Mucosa of rectum (tissue), 2 donors: ENCODE measurements around the gene ZNF555.
"Not testable (repeated sequence)": the region's sequence is repeated elsewhere in the genome, so short reads cannot be mapped to it uniquely, and the experiment has no call there.

ENCODE experiments used
- H3K27ac ChIP-seq, 2 donors: one replicate each; pipeline ENCODE4 v1.7.0; 2013; ENCODE audit warnings: inconsistent platforms in 2 of 2, low read depth in 2 of 2, low read length in 2 of 2
- H3K27me3 ChIP-seq, 2 donors: one replicate each; pipeline ENCODE4 v1.7.0; 2013; ENCODE audit warnings: low read length in 2 of 2; ENCODE audit not compliant: control insufficient read depth in 2 of 2, insufficient read depth in 2 of 2
- H3K36me3 ChIP-seq, 2 donors: one replicate each; pipeline ENCODE4 v1.7.0; 2013; ENCODE audit warnings: low read length in 2 of 2; ENCODE audit not compliant: control insufficient read depth in 2 of 2, insufficient read depth in 2 of 2
- H3K4me1 ChIP-seq, 2 donors: one replicate each; pipeline ENCODE4 v1.7.0; 2013; ENCODE audit warnings: low read length in 2 of 2, mild to moderate bottlenecking in 1 of 2; ENCODE audit not compliant: control insufficient read depth in 2 of 2, insufficient read depth in 2 of 2
- H3K4me3 ChIP-seq, 2 donors: one replicate each; pipeline ENCODE4 v1.7.0; 2013; ENCODE audit warnings: low read length in 2 of 2
- H3K9ac ChIP-seq, 2 donors: one replicate each; pipeline ENCODE4 v1.7.0; 2013; ENCODE audit warnings: low read length in 2 of 2, low read depth in 1 of 2, mild to moderate bottlenecking in 1 of 2
- H3K9me3 ChIP-seq, 2 donors: one replicate each; pipeline ENCODE4 v1.7.0; 2013; ENCODE audit warnings: low read length in 2 of 2; ENCODE audit not compliant: control insufficient read depth in 2 of 2
- donor health status: healthy.
- donor health status: Normal muscosa, but diverticular disease.

Gene ZNF555

DNA sequence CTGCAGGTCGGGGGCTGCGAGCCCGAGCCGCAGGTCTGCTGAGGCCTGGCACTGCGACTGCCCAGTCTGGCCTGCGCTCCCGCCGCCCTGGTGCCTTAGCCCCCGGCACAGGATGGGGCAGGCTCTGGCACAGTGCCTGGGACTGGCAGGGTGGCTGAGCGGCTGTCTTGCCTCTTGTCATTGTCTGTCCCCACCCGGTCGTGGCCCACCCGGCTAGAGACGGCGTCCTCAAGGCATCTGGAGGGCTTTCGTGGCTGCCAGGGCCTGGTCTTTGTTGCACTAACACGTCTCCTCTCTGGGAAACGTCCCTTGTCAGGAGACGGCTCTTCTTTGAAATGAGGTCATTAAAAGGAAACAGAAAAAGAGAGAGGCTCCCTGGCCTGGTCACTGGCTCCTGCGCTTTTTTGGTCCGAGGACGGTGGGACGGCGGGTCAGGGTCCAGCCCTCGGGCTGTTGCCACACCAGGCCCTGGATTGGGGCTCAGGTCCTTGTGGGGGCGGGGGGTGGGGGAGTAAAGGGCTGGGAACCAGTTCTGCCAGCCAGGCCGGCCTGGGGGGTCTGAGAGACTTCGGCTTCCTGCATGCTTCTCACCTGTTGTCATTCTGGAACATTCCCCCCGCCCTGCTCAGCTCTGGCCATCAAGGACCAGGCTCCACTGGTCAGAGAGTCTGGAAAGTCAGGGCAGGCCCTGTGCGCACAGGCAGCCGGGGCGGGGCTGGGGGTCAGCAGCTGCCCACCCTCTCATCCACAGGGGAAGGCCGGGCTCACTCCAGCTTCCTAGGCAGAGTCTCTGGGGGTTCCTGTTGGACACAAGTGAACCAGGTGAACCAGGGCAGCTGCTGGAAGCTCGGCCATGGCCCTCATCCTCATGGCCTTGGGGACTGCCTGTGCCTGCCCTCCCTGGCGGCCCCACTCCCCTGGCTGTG is 27.8 kb upstream of the ZNF555 start:
- H3K9me3 ChIP-seq = no peaks in the 10 kb centered on the region
- no peak overlapping the region for H3K4me3 ChIP-seq
- H3K36me3 ChIP-seq = peaks cover 17 to 18% of the 10 kb centered on the region in 2 donors
- H3K27ac ChIP-seq = no peak overlapping the region
- H3K4me1 ChIP-seq = peaks cover 16 to 23% of the 10 kb centered on the region in 2 donors
- no peaks in the 10 kb centered on the region for H3K27me3 ChIP-seq
- H3K9ac ChIP-seq = no peak overlapping the region

- peaks cover 16 to 23% of the 10 kb centered on the region in 2 donors for H3K4me1 ChIP-seq
- H3K27ac ChIP-seq = no peak overlapping the region
- H3K27me3 ChIP-seq = no peaks in the 10 kb centered on the region
- H3K4me3 ChIP-seq = no peak overlapping the region
- H3K9ac ChIP-seq = no peak overlapping the region
- H3K36me3 ChIP-seq = peaks cover 9 to 10% of the 10 kb centered on the region in 2 donors
- no peaks in the 10 kb centered on the region for H3K9me3 ChIP-seq
Observed at GRCh38 chr19:2814426-2814825, 26.8 kb upstream of the ZNF555 start.

- Histone ChIP-seq H3K27ac (no peak overlapping the region), H3K4me3 (no peak overlapping the region), H3K36me3 (peaks cover 5% of the 10 kb centered on the region in 2 donors), H3K9ac (no peak overlapping the region), H3K27me3 (no peaks in the 10 kb centered on the region), H3K9me3 (no peaks in the 10 kb centered on the region), H3K4me1 (peaks cover 17 to 24% of the 10 kb centered on the region in 2 donors)
Observed at GRCh38 chr19:2815191-2815614, 26.1 kb upstream of the ZNF555 start.

DNA sequence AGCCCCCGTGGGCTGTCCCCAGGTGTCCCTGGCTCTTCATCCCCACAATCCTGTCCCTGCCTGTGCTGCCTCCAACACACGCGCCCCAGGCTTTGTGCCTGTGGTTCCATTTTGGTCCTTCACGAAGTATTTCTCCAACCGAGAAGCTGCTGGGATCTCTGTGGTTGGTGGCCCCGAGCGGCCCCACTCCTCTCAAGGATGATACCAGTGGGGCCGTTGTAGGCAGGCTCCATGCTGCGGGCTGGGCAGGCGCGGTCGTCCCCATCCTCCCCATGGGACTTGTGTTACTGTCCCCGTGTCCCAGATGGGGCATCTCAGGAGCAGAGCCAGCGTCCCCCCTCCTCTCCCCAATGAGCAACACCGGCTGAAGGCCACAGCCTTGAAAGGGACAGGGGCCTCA is 25.4 kb upstream of the ZNF555 start:
- Histone ChIP-seq H3K9me3 (no peaks in the 10 kb centered on the region), H3K4me1 (peaks cover 16 to 25% of the 10 kb centered on the region in 2 donors)

DNA sequence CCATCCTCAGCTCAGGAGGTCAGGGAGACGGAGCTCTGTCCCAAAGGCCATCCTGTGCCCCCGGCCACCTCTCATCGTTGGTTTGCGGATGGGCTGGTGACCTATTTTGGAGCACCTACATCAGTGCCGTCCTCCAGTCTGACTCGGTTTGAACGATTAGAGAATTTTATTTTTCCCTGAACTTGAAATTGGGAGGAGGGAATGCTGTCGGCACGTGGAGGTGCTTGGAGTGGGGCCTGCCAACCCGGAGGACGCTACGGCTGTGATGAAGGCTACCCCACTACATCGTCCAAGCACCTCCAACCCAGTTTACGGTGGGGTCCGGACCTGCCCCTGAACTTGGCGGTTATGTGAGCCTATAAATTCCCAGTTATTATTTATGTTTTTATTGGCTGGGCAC is 24.6 kb upstream of the ZNF555 start:
- Histone ChIP-seq H3K9me3 (no peaks in the 10 kb centered on the region), H3K36me3 (peaks cover 0 to 5% of the 10 kb centered on the region in 2 donors), H3K27me3 (no peaks in the 10 kb centered on the region), H3K9ac (no peak overlapping the region), H3K4me1 (peaks cover 11 to 18% of the 10 kb centered on the region in 2 donors), H3K27ac (no peak overlapping the region), H3K4me3 (no peak overlapping the region)

More for the DNA sequence above, 25.4 kb upstream of the ZNF555 start:
- H3K9ac ChIP-seq = no peak overlapping the region
- no peaks in the 10 kb centered on the region for H3K27me3 ChIP-seq
- no peak overlapping the region for H3K27ac ChIP-seq
- no peak overlapping the region for H3K4me3 ChIP-seq
- peaks cover 3 to 5% of the 10 kb centered on the region in 2 donors for H3K36me3 ChIP-seq

GRCh38 chr19:2817237-2817829 is 23.9 kb upstream of the ZNF555 start:
- H3K9me3 ChIP-seq, H3K9ac ChIP-seq, H3K4me3 ChIP-seq, H3K36me3 ChIP-seq, H3K27me3 ChIP-seq, H3K27ac ChIP-seq: not testable (repeated sequence)
- peaks cover 6 to 11% of the 10 kb centered on the region in 2 donors for H3K4me1 ChIP-seq

- H3K4me1 ChIP-seq = peaks cover 3 to 5% of the 10 kb centered on the region in 2 donors
- no peaks in the 10 kb centered on the region for H3K27me3 ChIP-seq
- peak within 1 kb of the TSS; percentile 66 to 82 for H3K9ac ChIP-seq
- no peak within 1 kb of the TSS for H3K27ac ChIP-seq
- H3K36me3 ChIP-seq = no peaks in the 10 kb centered on the region
- no peaks in the 10 kb centered on the region for H3K9me3 ChIP-seq
- peak within 1 kb of the TSS; percentile 76 to 81 for H3K4me3 ChIP-seq
Observed at GRCh38 chr19:2819540-2820111, 21.6 kb upstream of the ZNF555 start, which contains the start of gene ZNF554. Gene ZNF554 (plus strand): TSS chr19:2819868. CDS start chr19:2820072, 204 bp downstream.

GRCh38 chr19:2820112-2820702 is 21.1 kb upstream of the ZNF555 start:
- H3K4me3 ChIP-seq = peak overlapping the region; percentile 76 to 81
- H3K27me3 ChIP-seq = no peaks in the 10 kb centered on the region
- no peaks in the 10 kb centered on the region for H3K36me3 ChIP-seq
- no peak overlapping the region for H3K27ac ChIP-seq
- H3K4me1 ChIP-seq = peaks cover 3 to 5% of the 10 kb centered on the region in 2 donors
- no peaks in the 10 kb centered on the region for H3K9me3 ChIP-seq
- peak overlapping the region; percentile 66 to 82 for H3K9ac ChIP-seq

DNA sequence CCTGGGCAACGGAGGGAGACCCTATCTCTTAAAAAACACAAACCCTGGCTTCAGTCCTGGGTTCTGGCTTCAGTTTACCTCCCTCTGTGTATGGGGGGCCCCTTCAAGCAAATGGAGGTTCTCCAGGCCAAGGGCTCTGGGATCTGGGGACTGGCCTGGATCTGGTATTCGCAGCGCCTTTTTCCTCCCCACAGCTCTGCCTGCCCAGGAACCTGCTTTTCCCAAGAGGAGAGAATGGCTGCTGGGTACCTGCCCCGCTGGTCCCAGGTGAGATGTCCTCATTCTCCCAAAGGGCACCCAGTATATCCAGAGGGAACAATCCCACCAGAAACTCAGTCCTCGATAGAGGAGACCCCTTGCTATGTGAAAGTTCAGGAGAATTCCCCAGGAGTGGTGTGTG is 18.4 kb upstream of the ZNF555 start:
- H3K9ac ChIP-seq = no peak overlapping the region
- H3K36me3 ChIP-seq = peaks cover under 1 to 6% of the 10 kb centered on the region in 2 donors
- H3K9me3 ChIP-seq = no peaks in the 10 kb centered on the region

More for the DNA sequence above, 18.4 kb upstream of the ZNF555 start:
- no peak overlapping the region for H3K27ac ChIP-seq
- no peaks in the 10 kb centered on the region for H3K27me3 ChIP-seq
- H3K4me1 ChIP-seq = peaks cover 3 to 5% of the 10 kb centered on the region in 2 donors
- no peak overlapping the region for H3K4me3 ChIP-seq
